HepG2 (cell line): Measurements from ENCODE around the gene ELN. TPM values are rescaled to one million over a fixed set of nuclear protein-coding genes. Genes with fewer than 3 reads are reported as not detected.

Experiments
- ATF4 ChIP-seq, 2 experiments: fragments of 450-650 bp in 1 of 2; sonication (generic) in 1 of 2; formaldehyde crosslinking; IDR thresholded peaks; 2 replicates each; pipeline versions ENCODE4 v1.5.0 to v1.8.0; 2020 to 2022; ENCODE audit warnings: mild to moderate bottlenecking in 1 of 2, missing genetic modification reagents in 1 of 2
- CBX2 ChIP-seq, 2 experiments: fragments of 200-600 bp in 1 of 2; sonication (generic); formaldehyde crosslinking in 1 of 2; IDR thresholded peaks; 2 replicates each; pipeline versions ENCODE4 v1.7.0 to v1.8.1; 2018 to 2022; ENCODE audit warnings: low read depth in 2 of 2, low read length in 1 of 2, mild to moderate bottlenecking in 1 of 2, missing genetic modification reagents in 1 of 2
- EED ChIP-seq: sonication (generic); formaldehyde crosslinking; IDR thresholded peaks from 2 replicates; pipeline ENCODE4 v1.5.0; 2020; ENCODE audit warnings: mild to moderate bottlenecking, missing genetic modification reagents
- HMG20B ChIP-seq: conservative IDR thresholded peaks from 2 replicates; pipeline ENCODE4 v1.6.1; 2016; ENCODE audit warnings: missing genetic modification reagents, missing compliant biosample characterization
- HNF1B ChIP-seq: sonication (generic); formaldehyde crosslinking; IDR thresholded peaks from 2 replicates; pipeline ENCODE4 v1.5.1; 2020; ENCODE audit warnings: mild to moderate bottlenecking, moderate library complexity, missing genetic modification reagents
- KLF6 ChIP-seq: IDR thresholded peaks from 2 replicates; pipeline ENCODE4 v1.8.0; 2016; ENCODE audit warnings: missing biosample characterization, missing genetic modification reagents
- MAFK ChIP-seq, 2 experiments: IDR thresholded peaks in 1 of 2; conservative IDR thresholded peaks in 1 of 2; 2 replicates each; pipeline ENCODE4 v1.6.1; 2011; ENCODE audit warnings: improper control_type of control experiment in 2 of 2, low read length in 2 of 2
- SNRNP70 ChIP-seq: fragments of 200-400 bp; formaldehyde crosslinking; IDR thresholded peaks from 2 replicates; pipeline ENCODE4 v1.6.1; 2017; ENCODE audit warnings: mild to moderate bottlenecking, low read depth, low read length, moderate library complexity
- TP53 ChIP-seq: sonication (generic); formaldehyde crosslinking; conservative IDR thresholded peaks from 2 replicates; pipeline ENCODE4 v1.4.0; 2020; ENCODE audit warnings: missing genetic modification reagents
- XRCC5 ChIP-seq: fragments of 200-400 bp; formaldehyde crosslinking; optimal IDR thresholded peaks from 2 replicates; pipeline ENCODE3; 2017; ENCODE audit warnings: mild to moderate bottlenecking, low read length
- YY1 ChIP-seq: IDR thresholded peaks from 2 replicates; pipeline ENCODE4 v1.6.1; 2011; ENCODE audit warnings: low read length, low read depth, moderate library complexity, mild to moderate bottlenecking; ENCODE audit not compliant: insufficient read depth, insufficient replicate concordance
- ZNF17 ChIP-seq: sonication (generic); formaldehyde crosslinking; IDR thresholded peaks from 2 replicates; pipeline ENCODE4 v1.5.0; 2020; ENCODE audit warnings: mild to moderate bottlenecking, missing genetic modification reagents
- ZNF350 ChIP-seq: sonication (generic); formaldehyde crosslinking; IDR thresholded peaks from 2 replicates; pipeline ENCODE4 v1.4.0; 2020; ENCODE audit warnings: mild to moderate bottlenecking, low read depth, missing genetic modification reagents, borderline replicate concordance
- ZNF383 ChIP-seq: sonication (generic); formaldehyde crosslinking; IDR thresholded peaks from 2 replicates; pipeline ENCODE4 v1.4.0; 2020; ENCODE audit warnings: missing genetic modification reagents, mild to moderate bottlenecking, borderline replicate concordance
- ZSCAN9 ChIP-seq: IDR thresholded peaks from 2 replicates; pipeline ENCODE4 v1.6.1; 2016; ENCODE audit warnings: borderline replicate concordance
- polyA plus RNA-seq, 8 experiments: library from polyadenylated mRNA; depleted of rRNA in 3 of 8; stranded (reverse) in 7 of 8; unstranded in 1 of 8; fragments of >200 nt; fragmentation: Illumina TruSeq in 4 of 8; extraction: Trizol in 4 of 8; gene quantifications; 2 replicates each; pipeline versions ENCODE4 v1.2.1 to v1.2.3, GENCODE V29; 2011 to 2016; ENCODE audit warnings: low read depth in 4 of 8, missing spikeins in 1 of 8, mixed read lengths in 1 of 8; ENCODE audit not compliant: insufficient read depth in 1 of 8
- total RNA-seq, 5 experiments: library from RNA; depleted of rRNA; stranded (reverse); fragments of >200 nt; fragmentation: Illumina TruSeq; extraction: Trizol; gene quantifications; 2 replicates each; pipeline ENCODE4 v1.2.3, GENCODE V29; 2016; ENCODE audit warnings: low read depth in 1 of 5
- TF ChIP-seq, protein P1 (sequence below): IDR thresholded peaks from 2 replicates; pipeline ENCODE4 v1.6.1; 2016; ENCODE audit warnings: low read depth, control low read depth
- TF ChIP-seq, protein P2 (sequence below): sonication (generic); formaldehyde crosslinking; IDR thresholded peaks from 2 replicates; pipeline ENCODE4 v1.4.0; 2020; ENCODE audit warnings: mild to moderate bottlenecking, missing genetic modification reagents, borderline replicate concordance

The ELN gene
- total and polyA plus RNA-seq, 2 of the 13 experiments (the other 11 are each of a cell fraction or from before 2014, with no cell fraction given), result 0.15 to 0.37 TPM

DNA sequence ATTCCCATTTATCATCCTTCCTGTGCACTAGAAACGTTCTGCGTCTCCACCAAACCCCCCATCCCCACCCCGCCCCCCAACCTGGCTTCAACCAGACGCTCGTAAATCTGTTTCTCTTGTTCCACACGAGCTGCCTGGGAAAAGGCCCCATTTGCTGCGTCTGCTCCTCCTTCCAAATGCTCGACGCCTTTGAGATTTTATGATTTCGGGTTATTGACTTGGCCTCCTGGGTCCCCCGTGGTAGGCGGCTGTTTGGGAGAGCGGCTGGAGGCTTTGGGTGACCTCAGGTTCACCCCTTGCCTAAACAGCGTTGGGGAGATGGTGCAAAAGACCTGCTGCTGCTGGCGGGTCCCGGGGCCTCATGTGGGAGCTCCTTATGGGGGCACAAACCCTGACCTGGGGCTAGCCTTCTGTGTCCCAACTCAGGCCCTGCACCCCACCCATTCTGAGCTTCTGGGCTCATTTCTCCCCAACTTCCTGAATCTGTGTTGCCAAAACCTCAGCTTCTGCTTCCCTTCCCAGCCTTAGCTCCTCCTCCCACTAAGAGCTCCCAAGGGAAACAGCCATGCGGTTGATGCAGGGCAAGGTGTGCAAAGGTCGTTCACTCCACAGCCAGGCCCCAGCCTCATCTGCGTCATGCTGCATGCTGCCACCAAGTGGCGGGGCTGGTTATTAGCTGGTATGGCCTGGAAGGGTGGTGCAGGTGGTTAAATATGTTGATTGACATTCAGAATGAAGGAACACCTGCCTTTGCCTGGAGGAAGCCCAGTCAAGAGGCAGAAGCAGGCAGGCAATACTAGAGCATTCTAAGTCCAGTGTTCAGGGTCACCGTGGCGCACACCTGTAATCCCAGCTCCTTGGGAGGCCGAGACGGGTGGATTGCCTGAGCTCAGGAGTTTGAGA is 49.1 kb upstream of the ELN start (continued):
- peak; percentile 89 for TF ChIP-seq XRCC5
- TF ChIP-seq ZNF383 (CRISPR knock-in tag), result no peak
- TF ChIP-seq ZSCAN9 (CRISPR knock-in tag), result no peak
- no peak for TF ChIP-seq ZNF350 (CRISPR knock-in tag)
- peak; percentile 17 for TF ChIP-seq YY1
- TF ChIP-seq ZNF17 (CRISPR knock-in tag), result no peak
- 0 out of 2 replicates have a peak, but pooled peaks have one; percentile 33 for TF ChIP-seq HNF1B (CRISPR knock-in tag)
- no peak for TF ChIP-seq ATF4 (CRISPR knock-in tag; IDR thresholded peaks at IDR 0.05)
- no peak for TF ChIP-seq HMG20B
- no peak for TF ChIP-seq SNRNP70
- TF ChIP-seq CBX2 (IDR thresholded peaks at IDR 0.05; ENCODE audit: low read depth, low read length), result no peak
- TF ChIP-seq CBX2 (CRISPR knock-in tag; IDR thresholded peaks at IDR 0.05; ENCODE audit: low read depth), result no peak
- TF ChIP-seq TP53 (CRISPR knock-in tag), result no peak
- TF ChIP-seq, protein P1, sequence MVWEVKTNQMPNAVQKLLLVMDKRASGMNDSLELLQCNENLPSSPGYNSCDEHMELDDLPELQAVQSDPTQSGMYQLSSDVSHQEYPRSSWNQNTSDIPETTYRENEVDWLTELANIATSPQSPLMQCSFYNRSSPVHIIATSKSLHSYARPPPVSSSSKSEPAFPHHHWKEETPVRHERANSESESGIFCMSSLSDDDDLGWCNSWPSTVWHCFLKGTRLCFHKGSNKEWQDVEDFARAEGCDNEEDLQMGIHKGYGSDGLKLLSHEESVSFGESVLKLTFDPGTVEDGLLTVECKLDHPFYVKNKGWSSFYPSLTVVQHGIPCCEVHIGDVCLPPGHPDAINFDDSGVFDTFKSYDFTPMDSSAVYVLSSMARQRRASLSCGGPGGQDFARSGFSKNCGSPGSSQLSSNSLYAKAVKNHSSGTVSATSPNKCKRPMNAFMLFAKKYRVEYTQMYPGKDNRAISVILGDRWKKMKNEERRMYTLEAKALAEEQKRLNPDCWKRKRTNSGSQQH (CRISPR knock-in tag), result no peak
- TF ChIP-seq MAFK (conservative IDR thresholded peaks at IDR 0.05 in 1 of 2, IDR thresholded peaks at IDR 0.05 in 1 of 2; ENCODE audit: low read length in 2 of 2), result no peak
- TF ChIP-seq EED (CRISPR knock-in tag), result no peak
- TF ChIP-seq, protein P2, sequence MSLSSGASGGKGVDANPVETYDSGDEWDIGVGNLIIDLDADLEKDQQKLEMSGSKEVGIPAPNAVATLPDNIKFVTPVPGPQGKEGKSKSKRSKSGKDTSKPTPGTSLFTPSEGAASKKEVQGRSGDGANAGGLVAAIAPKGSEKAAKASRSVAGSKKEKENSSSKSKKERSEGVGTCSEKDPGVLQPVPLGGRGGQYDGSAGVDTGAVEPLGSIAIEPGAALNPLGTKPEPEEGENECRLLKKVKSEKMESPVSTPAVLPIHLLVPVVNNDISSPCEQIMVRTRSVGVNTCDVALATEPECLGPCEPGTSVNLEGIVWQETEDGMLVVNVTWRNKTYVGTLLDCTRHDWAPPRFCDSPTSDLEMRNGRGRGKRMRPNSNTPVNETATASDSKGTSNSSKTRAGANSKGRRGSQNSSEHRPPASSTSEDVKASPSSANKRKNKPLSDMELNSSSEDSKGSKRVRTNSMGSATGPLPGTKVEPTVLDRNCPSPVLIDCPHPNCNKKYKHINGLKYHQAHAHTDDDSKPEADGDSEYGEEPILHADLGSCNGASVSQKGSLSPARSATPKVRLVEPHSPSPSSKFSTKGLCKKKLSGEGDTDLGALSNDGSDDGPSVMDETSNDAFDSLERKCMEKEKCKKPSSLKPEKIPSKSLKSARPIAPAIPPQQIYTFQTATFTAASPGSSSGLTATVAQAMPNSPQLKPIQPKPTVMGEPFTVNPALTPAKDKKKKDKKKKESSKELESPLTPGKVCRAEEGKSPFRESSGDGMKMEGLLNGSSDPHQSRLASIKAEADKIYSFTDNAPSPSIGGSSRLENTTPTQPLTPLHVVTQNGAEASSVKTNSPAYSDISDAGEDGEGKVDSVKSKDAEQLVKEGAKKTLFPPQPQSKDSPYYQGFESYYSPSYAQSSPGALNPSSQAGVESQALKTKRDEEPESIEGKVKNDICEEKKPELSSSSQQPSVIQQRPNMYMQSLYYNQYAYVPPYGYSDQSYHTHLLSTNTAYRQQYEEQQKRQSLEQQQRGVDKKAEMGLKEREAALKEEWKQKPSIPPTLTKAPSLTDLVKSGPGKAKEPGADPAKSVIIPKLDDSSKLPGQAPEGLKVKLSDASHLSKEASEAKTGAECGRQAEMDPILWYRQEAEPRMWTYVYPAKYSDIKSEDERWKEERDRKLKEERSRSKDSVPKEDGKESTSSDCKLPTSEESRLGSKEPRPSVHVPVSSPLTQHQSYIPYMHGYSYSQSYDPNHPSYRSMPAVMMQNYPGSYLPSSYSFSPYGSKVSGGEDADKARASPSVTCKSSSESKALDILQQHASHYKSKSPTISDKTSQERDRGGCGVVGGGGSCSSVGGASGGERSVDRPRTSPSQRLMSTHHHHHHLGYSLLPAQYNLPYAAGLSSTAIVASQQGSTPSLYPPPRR, result no peak
- no peak for TF ChIP-seq KLF6 (CRISPR knock-in tag)
